ENCODE measurements around the gene ORAI2.
"Not testable (repeated sequence)": the region's sequence is repeated elsewhere in the genome, so short reads cannot be mapped to it uniquely, and the experiment has no call there.

DNA sequence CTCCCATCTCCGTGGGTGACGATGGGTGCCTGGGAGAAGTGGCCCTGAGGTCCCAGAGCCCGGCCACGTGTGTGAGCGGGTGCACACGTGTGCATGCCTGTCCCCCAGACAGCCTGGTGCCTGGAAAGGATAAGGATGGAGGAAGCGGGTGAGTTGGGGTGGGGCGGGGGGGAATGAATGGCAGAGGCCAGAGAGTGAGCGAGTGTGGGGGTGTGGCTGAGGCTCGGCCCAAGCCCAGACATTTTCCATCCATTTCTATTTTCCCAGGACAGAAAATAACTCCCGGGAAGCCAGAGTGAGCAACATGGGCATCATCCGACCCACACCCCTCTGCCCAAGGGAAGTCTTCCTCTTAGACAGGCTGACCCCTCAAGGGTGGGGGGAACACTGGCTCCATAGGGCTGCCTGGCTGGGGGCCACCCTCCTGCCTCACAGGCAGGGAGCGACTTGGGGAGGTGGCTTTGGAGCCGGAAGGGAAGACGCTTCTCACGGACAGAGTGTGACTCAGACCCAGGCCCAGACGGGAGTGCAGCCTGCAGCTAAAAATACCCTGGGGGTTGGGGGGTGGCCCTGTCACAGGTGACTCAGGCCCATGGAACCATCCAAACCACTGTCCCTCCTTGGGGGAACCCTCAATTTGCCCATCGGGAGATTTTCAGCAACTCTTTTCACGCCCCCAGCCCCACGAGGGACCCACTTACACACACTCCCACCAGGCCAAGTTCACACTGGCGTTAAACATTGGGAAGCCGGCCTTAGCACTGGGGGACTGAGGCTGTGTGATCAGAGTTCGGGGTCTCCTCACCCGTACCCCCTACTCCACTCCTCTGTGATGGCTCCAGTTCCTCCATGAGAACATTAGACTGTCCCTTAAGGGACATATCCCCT lies 72.2 kb downstream of the ORAI2 start:
- not testable (repeated sequence) for TF ChIP-seq POLR2AphosphoS5, TCF7L2 (IDR thresholded peaks at IDR 0.05; ENCODE audit: low read depth, low read length)
- TF ChIP-seq, protein P1, sequence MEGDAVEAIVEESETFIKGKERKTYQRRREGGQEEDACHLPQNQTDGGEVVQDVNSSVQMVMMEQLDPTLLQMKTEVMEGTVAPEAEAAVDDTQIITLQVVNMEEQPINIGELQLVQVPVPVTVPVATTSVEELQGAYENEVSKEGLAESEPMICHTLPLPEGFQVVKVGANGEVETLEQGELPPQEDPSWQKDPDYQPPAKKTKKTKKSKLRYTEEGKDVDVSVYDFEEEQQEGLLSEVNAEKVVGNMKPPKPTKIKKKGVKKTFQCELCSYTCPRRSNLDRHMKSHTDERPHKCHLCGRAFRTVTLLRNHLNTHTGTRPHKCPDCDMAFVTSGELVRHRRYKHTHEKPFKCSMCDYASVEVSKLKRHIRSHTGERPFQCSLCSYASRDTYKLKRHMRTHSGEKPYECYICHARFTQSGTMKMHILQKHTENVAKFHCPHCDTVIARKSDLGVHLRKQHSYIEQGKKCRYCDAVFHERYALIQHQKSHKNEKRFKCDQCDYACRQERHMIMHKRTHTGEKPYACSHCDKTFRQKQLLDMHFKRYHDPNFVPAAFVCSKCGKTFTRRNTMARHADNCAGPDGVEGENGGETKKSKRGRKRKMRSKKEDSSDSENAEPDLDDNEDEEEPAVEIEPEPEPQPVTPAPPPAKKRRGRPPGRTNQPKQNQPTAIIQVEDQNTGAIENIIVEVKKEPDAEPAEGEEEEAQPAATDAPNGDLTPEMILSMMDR (IDR thresholded peaks at IDR 0.05), result not testable (repeated sequence)
